ENCODE results near the gene ZIC5. TPM values are rescaled to one million over a fixed set of nuclear protein-coding genes. Genes with fewer than 3 reads are reported as not detected.
"Not testable (repeated sequence)": the region's sequence is repeated elsewhere in the genome, so short reads cannot be mapped to it uniquely, and the experiment has no call there.

ZIC5 gene
- total and polyA plus RNA-seq, 4 donors = not detected

- Histone ChIP-seq H3K36me3 (ENCODE audit: control insufficient read depth in 4 of 4, insufficient read depth in 3 of 4, low read depth in 1 of 4, low read length in 3 of 4) (no peaks in the 10 kb centered on the region), H3K4me3 (ENCODE audit: low read depth in 1 of 3, low read length in 3 of 3) (no peak overlapping the region), H3K27me3 (ENCODE audit: control insufficient read depth in 4 of 4, insufficient read depth in 4 of 4, low read length in 3 of 4) (no peaks in the 10 kb centered on the region), H3K4me1 (ENCODE audit: control insufficient read depth in 4 of 4, insufficient read depth in 4 of 4, low read length in 3 of 4) (no peaks in the 10 kb centered on the region), H3K27ac (ENCODE audit: low read depth in 1 of 2, low read length in 2 of 2) (no peak overlapping the region), H3K9me3 (ENCODE audit: control insufficient read depth in 4 of 4, low read length in 3 of 4) (no peaks in the 10 kb centered on the region), H3K9ac (ENCODE audit: low read depth in 1 of 2, low read length in 2 of 2) (no peak overlapping the region)
- 89% methylated on average over 2 of the region's 2 CpGs for whole genome bisulfite sequencing
- TF ChIP-seq NR2F2 (IDR thresholded peaks at IDR 0.05) (no peak), JUND (IDR thresholded peaks at IDR 0.05) (no peak), YY1 (IDR thresholded peaks at IDR 0.05) (no peak), MAX (IDR thresholded peaks at IDR 0.05) (no peak)
- DNase-seq (ENCODE audit: low spot score) = no peak
These were observed 23.9 kb downstream of the ZIC5 start for GRCh38 chr13:99947666-99948065.

- WGBS = 95% methylated on average over 2 of the region's 2 CpGs
These were observed 26.1 kb downstream of the ZIC5 start for GRCh38 chr13:99945515-99945914.

GRCh38 chr13:99944606-99945005 lies 27.0 kb downstream of the ZIC5 start:
- DNase-seq (ENCODE audit: low spot score) = no peak
- Histone ChIP-seq H3K9ac (ENCODE audit: low read depth in 1 of 2, low read length in 2 of 2) (no peak overlapping the region), H3K9me3 (ENCODE audit: control insufficient read depth in 4 of 4, low read length in 3 of 4) (no peaks in the 10 kb centered on the region), H3K36me3 (ENCODE audit: control insufficient read depth in 4 of 4, insufficient read depth in 3 of 4, low read depth in 1 of 4, low read length in 3 of 4) (no peaks in the 10 kb centered on the region), H3K4me1 (ENCODE audit: control insufficient read depth in 4 of 4, insufficient read depth in 4 of 4, low read length in 3 of 4) (peaks cover 8 to 13% (median 12%) of the 10 kb centered on the region in 4 donors), H3K27me3 (ENCODE audit: control insufficient read depth in 4 of 4, insufficient read depth in 4 of 4, low read length in 3 of 4) (no peaks in the 10 kb centered on the region), H3K4me3 (ENCODE audit: low read depth in 1 of 3, low read length in 3 of 3) (no peak overlapping the region), H3K27ac (ENCODE audit: low read depth in 1 of 2, low read length in 2 of 2) (no peak overlapping the region)
- no peak for TF ChIP-seq RAD21 (IDR thresholded peaks at IDR 0.05)
- WGBS = 96% methylated on average over 6 of the region's 6 CpGs

More at GRCh38 chr13:99945515-99945914, 26.1 kb downstream of the ZIC5 start:
- peaks cover 8 to 13% (median 11%) of the 10 kb centered on the region in 4 donors for H3K4me1 ChIP-seq (ENCODE audit: control insufficient read depth in 4 of 4, insufficient read depth in 4 of 4, low read length in 3 of 4)
- H3K27me3 ChIP-seq (ENCODE audit: control insufficient read depth in 4 of 4, insufficient read depth in 4 of 4, low read length in 3 of 4); H3K9me3 ChIP-seq (ENCODE audit: control insufficient read depth in 4 of 4, low read length in 3 of 4); H3K27ac ChIP-seq (ENCODE audit: low read depth in 1 of 2, low read length in 2 of 2); H3K9ac ChIP-seq (ENCODE audit: low read depth in 1 of 2, low read length in 2 of 2); H3K36me3 ChIP-seq (ENCODE audit: control insufficient read depth in 4 of 4, insufficient read depth in 3 of 4, low read depth in 1 of 4, low read length in 3 of 4); H3K4me3 ChIP-seq (ENCODE audit: low read depth in 1 of 3, low read length in 3 of 3); DNase-seq (ENCODE audit: low spot score): not testable (repeated sequence)

- H3K27ac ChIP-seq (ENCODE audit: low read depth in 1 of 2, low read length in 2 of 2) = no peak overlapping the region
- WGBS = 88% methylated on average over 7 of the region's 7 CpGs
- H3K36me3 ChIP-seq (ENCODE audit: control insufficient read depth in 4 of 4, insufficient read depth in 3 of 4, low read depth in 1 of 4, low read length in 3 of 4) = no peaks in the 10 kb centered on the region
- no peaks in the 10 kb centered on the region for H3K9me3 ChIP-seq (ENCODE audit: control insufficient read depth in 4 of 4, low read length in 3 of 4)
- no peak overlapping the region for H3K4me3 ChIP-seq (ENCODE audit: low read depth in 1 of 3, low read length in 3 of 3)
- no peaks in the 10 kb centered on the region for H3K27me3 ChIP-seq (ENCODE audit: control insufficient read depth in 4 of 4, insufficient read depth in 4 of 4, low read length in 3 of 4)
- H3K4me1 ChIP-seq (ENCODE audit: control insufficient read depth in 4 of 4, insufficient read depth in 4 of 4, low read length in 3 of 4) = peaks cover 8 to 13% (median 12%) of the 10 kb centered on the region in 4 donors
- DNase-seq (ENCODE audit: low spot score) = no peak
- H3K9ac ChIP-seq (ENCODE audit: low read depth in 1 of 2, low read length in 2 of 2) = no peak overlapping the region
- TF ChIP-seq NR2F2 (IDR thresholded peaks at IDR 0.05) (no peak), FOXA2 (IDR thresholded peaks at IDR 0.05) (no peak), TAF1 (conservative IDR thresholded peaks at IDR 0.05) (no peak), SP1 (IDR thresholded peaks at IDR 0.05) (no peak), MAX (IDR thresholded peaks at IDR 0.05) (no peak), HNF4A (conservative IDR thresholded peaks at IDR 0.05) (no peak), EGR1 (IDR thresholded peaks at IDR 0.05; ENCODE audit: low read depth in 2 of 2) (no peak), YY1 (IDR thresholded peaks at IDR 0.05) (no peak), CTCF (IDR thresholded peaks at IDR 0.05; ENCODE audit: low read depth, low read length, missing input control) (no peak), ATF3 (IDR thresholded peaks at IDR 0.05) (no peak), FOXA1 (IDR thresholded peaks at IDR 0.05) (no peak), ZBTB33 (IDR thresholded peaks at IDR 0.05) (no peak), RXRA (IDR thresholded peaks at IDR 0.05) (no peak), JUND (IDR thresholded peaks at IDR 0.05) (no peak), GABPA (IDR thresholded peaks at IDR 0.05 in 1 of 2, conservative IDR thresholded peaks at IDR 0.05 in 1 of 2) (no peak), HNF4G (IDR thresholded peaks at IDR 0.05) (no peak), RAD21 (IDR thresholded peaks at IDR 0.05) (no peak)
These were observed 27.5 kb downstream of the ZIC5 start for GRCh38 chr13:99944102-99944501.

All from liver (tissue), 9 donors.